H1 (cell line): Measurements from ENCODE around the gene TFDP1. TPM values are rescaled to one million over a fixed set of nuclear protein-coding genes. Genes with fewer than 3 reads are reported as not detected.

Experiments
- RAD21 ChIP-seq, 2 experiments: IDR thresholded peaks in 1 of 2; conservative IDR thresholded peaks in 1 of 2; 2 replicates each; pipeline ENCODE4 v1.6.1; 2011; ENCODE audit warnings: low read depth in 2 of 2, low read length in 2 of 2, improper control_type of control experiment in 1 of 2, inconsistent platforms in 1 of 2, mild to moderate bottlenecking in 1 of 2, moderate library complexity in 1 of 2
- SIN3A ChIP-seq, 2 experiments: IDR thresholded peaks in 1 of 2; conservative IDR thresholded peaks in 1 of 2; 2 replicates each; pipeline ENCODE4 v1.6.1; 2011 to 2012; ENCODE audit warnings: low read length in 2 of 2, improper control_type of control experiment in 1 of 2, low read depth in 1 of 2, mild to moderate bottlenecking in 1 of 2
- SIX5 ChIP-seq: IDR thresholded peaks from 2 replicates; pipeline ENCODE4 v1.6.1; 2011; ENCODE audit warnings: mild to moderate bottlenecking, low read depth, low read length
- TEAD4 ChIP-seq: IDR thresholded peaks from 2 replicates; pipeline ENCODE4 v1.6.1; 2012; ENCODE audit warnings: low read depth, low read length, inconsistent platforms, mixed read lengths
- YY1 ChIP-seq: IDR thresholded peaks from 2 replicates; pipeline ENCODE4 v1.6.1; 2011; ENCODE audit warnings: low read depth, mild to moderate bottlenecking, low read length
- polyA plus RNA-seq, 7 experiments: library from polyadenylated mRNA; depleted of rRNA in 3 of 7; stranded (reverse) in 5 of 7; unstranded in 2 of 7; fragments of >200 nt in 5 of 7; fragments of 200-250 nt in 2 of 7; gene quantifications; 1 replicate in 5 of 7; 2 replicates in 1 of 7; 4 replicates in 1 of 7; pipeline versions ENCODE4 v1.2.1 to v1.2.3, GENCODE V29; 2011 to 2013; ENCODE audit warnings: missing spikeins in 2 of 7, mixed read lengths in 2 of 7
- total RNA-seq: library from RNA; stranded (reverse); fragmentation: NEBNext Ultra II Directional; extraction: Animal tissue kit (Norgen Biotek cat#: 25700); gene quantifications from 2 replicates; pipeline ENCODE4 v1.2.1, GENCODE V29; 2021
- TF ChIP-seq, protein P1 (sequence below): IDR thresholded peaks from 2 replicates; pipeline ENCODE4 v1.6.1; 2012; ENCODE audit warnings: low read length, inconsistent platforms

TFDP1 gene
- total and polyA plus RNA-seq, 2 of the 8 experiments (the other 6 are each of a cell fraction or from before 2014, with no cell fraction given) = 43.6 to 81.9 TPM

DNA sequence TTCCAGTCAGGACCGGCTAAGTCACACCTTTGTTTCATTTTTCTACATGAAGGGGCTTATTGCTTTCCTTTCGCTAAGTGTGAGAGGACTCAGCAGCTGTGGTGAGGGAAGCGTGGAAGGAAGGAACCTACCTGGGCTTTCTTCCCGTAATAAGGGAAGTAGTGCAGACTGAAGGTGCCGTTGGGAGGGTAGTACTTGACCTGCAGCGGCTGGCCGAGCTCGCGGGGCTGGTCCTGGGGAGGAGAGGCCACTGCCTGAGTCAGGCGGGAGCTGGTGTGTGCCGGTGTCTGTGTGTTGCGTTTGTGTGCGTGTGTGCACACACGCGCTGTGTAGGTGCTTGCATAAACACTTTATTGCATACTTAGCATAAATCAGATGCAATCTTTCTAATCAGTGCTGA is 65.7 kb downstream of the TFDP1 start (continued):
- TF ChIP-seq SIX5 (no peak), YY1 (no peak), SIN3A (conservative IDR thresholded peaks at IDR 0.05 in 1 of 2, IDR thresholded peaks at IDR 0.05 in 1 of 2; ENCODE audit: low read depth in 1 of 2, low read length in 2 of 2) (no peak), RAD21 (IDR thresholded peaks at IDR 0.05 in 1 of 2, conservative IDR thresholded peaks at IDR 0.05 in 1 of 2; ENCODE audit: low read depth in 2 of 2, low read length in 2 of 2) (no peak), TEAD4 (no peak)
- TF ChIP-seq, protein P1, sequence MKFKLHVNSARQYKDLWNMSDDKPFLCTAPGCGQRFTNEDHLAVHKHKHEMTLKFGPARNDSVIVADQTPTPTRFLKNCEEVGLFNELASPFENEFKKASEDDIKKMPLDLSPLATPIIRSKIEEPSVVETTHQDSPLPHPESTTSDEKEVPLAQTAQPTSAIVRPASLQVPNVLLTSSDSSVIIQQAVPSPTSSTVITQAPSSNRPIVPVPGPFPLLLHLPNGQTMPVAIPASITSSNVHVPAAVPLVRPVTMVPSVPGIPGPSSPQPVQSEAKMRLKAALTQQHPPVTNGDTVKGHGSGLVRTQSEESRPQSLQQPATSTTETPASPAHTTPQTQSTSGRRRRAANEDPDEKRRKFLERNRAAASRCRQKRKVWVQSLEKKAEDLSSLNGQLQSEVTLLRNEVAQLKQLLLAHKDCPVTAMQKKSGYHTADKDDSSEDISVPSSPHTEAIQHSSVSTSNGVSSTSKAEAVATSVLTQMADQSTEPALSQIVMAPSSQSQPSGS = no peak
